Spleen (tissue), 7 donors: ENCODE measurements around the gene MAP3K8.

Experiments used
- POLR2A ChIP-seq, 3 donors: fragments of 450-650 bp; IDR thresholded peaks; one replicate each; pipeline ENCODE4 v1.5.1; 2017; ENCODE audit warnings: antibody characterized with exemption in 3 of 3, mild to moderate bottlenecking in 1 of 3
- TF ChIP-seq, protein P1 (sequence below), 11 experiments: fragments of 200-600 bp in 7 of 11; fragments of 450-650 bp in 4 of 11; sonication (generic) in 4 of 11; IDR thresholded peaks in 8 of 11; conservative IDR thresholded peaks in 3 of 11; 1 replicate in 7 of 11; 2 replicates in 4 of 11; pipeline versions ENCODE4 v1.4.0 to v1.8.0; 2016 to 2021; ENCODE audit warnings: antibody characterized with exemption in 11 of 11, inconsistent platforms in 4 of 11, mild to moderate bottlenecking in 1 of 11
- donor health status: DM: no; HTN: no; CAD: no; lungs with moderate emphysema.
- donor health status: DM: no; HTN: no; CAD: no.
- donor health status: DM: no; HTN: no; CAD: no.

DNA sequence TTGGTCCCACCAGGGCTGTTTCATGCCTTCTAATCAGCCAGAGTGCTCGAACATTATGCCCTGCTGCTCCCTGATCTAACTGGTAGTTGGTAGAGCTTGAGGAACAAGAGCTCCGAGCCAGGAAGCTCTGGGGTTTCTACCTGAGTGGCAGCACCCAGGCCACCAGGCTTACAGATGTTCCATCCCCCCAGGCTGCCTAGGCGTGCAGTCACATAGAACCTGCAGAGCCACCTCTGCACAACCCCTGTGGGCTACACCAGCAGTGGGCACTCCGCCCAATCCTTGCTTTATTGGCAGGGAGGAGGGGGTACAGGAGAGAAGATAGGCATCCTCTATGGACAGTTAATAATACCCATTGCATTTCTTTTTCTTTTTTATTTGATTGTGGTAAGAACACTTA is 21.8 kb downstream of the MAP3K8 start:
- TF ChIP-seq, protein P1, sequence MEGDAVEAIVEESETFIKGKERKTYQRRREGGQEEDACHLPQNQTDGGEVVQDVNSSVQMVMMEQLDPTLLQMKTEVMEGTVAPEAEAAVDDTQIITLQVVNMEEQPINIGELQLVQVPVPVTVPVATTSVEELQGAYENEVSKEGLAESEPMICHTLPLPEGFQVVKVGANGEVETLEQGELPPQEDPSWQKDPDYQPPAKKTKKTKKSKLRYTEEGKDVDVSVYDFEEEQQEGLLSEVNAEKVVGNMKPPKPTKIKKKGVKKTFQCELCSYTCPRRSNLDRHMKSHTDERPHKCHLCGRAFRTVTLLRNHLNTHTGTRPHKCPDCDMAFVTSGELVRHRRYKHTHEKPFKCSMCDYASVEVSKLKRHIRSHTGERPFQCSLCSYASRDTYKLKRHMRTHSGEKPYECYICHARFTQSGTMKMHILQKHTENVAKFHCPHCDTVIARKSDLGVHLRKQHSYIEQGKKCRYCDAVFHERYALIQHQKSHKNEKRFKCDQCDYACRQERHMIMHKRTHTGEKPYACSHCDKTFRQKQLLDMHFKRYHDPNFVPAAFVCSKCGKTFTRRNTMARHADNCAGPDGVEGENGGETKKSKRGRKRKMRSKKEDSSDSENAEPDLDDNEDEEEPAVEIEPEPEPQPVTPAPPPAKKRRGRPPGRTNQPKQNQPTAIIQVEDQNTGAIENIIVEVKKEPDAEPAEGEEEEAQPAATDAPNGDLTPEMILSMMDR (IDR thresholded peaks at IDR 0.05 in 8 of 11, conservative IDR thresholded peaks at IDR 0.05 in 3 of 11), result peak in 2 of 11 experiments; percentile 6 to 8
- no peak for TF ChIP-seq POLR2A (IDR thresholded peaks at IDR 0.05)
